DMS53 (cell line): ENCODE data around the gene CLIC5.

Experiments used
- DNase-seq: peaks from one replicate; lab custom pipeline; 2025; lab: John Stamatoyannopoulos, UW

CLIC5 gene

DNA sequence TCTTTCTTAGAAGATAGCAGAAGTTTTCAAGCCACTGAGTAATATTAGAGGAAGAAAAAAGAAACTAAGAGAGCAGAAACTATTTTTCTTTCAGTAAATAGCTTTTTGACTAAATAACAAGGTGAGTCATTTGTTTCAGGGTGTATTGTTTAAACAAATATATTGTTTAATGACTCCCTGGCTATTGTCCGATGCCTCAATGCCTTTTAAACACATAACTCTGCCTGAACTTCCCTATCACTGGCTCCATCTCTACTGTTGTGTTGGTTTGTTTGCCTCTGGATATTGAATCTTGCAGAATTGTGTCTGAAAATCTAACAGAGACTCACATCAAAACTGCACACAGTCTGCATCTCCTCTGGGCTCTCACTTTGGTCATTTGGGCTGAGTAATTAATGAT is 19.6 kb upstream of the CLIC5 start:
- DNase-seq: peak; percentile 13

DNA sequence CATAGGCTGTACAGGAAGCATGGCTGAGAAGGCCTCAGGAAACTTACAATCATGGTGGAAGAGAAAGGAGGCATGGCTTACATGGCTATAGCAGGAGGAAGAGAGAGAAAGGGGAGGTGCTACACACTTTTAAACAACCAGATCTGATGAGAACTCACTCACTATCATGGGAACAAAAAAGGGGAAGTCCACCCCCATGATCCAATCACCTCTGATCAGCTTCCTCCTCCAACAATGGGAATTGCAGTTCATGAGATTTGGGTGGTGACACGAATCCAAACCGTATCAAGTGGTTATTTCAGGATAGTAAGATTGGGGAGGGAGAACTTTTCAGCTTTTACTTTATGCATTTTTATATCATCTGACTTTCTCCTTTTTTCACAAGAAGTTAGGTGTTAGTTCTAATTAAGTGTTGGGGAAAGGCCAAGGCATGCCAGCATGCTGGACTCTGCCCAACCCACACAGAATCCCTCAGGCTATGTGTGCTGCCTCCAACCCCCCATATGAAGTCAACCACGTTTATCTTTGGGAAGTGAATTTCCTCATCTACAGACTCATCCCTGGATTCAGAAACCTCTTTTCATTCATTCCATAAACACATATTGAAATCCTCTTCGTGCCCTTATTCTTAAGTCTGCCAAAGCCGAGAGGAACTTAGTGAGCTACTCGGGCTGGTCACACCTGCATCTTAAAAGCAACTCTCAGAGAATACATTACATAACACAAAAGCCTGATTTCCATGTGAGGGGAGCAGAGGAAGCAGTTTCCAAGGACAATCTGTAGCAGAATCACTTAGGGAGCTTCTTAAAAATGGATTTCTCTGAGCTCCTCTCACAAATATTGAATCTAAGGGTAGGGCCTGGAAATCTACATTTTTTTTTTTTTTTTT is 16.7 kb upstream of the CLIC5 start:
- DNase-seq: no peak

DNA sequence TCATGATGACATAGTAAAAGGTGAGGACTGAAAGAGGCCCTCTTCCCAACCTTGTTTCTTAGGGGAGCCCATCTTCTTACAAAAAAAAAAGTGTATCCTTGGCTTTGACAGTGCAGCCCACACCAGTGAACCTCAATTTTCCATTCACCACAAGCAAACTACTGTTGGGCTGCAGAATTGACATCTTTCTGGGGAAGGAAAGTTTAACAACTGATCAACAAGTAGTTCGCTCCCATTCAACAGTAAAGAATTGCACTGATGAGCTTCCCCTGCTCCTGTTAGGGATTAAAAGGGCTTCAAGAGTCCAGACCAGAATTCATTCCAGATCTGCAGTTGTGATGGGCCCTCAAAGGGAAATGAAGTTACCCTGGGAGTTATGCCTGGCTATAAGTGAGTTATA is 13.9 kb upstream of the CLIC5 start:
- no peak for DNase-seq

DNA sequence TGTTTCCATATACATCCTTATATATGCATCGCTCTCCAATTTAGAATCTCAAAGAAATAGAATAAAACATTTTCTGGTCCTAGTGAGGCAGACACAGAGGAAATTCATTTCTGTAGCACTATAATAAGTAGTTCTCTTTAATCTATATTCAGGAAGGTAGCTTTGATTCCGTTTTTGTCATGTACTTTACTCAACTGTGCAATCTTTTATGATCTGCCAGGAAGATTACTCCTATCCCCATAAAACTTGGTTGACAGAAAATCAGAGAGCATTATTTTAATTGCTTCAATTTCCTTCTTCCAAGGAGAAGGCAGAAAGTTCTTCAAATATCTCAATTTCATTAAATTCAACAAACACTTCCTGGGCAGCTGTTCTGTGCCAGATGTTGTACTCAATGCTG is 10.6 kb upstream of the CLIC5 start:
- no peak for DNase-seq

DNA sequence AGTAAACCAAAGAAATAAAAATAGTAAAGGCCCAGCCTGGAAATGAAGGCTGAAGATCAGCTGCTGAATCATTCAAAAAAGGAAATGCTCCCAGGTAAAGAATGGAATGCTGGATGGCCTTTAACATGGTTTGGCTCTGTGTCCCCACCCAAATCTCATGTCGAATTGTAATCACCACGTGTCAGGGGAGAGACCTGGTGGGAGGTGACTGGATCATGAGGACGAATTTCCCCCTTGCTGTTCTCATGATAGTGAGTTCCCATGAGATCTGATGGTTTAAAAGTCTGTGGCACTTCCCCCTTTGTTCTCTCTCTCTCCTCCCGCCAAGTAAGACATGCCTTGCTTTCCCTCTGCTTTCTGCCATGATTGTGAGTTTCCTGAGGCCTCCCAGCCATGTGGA is 9.9 kb upstream of the CLIC5 start:
- DNase-seq: no peak

DNA sequence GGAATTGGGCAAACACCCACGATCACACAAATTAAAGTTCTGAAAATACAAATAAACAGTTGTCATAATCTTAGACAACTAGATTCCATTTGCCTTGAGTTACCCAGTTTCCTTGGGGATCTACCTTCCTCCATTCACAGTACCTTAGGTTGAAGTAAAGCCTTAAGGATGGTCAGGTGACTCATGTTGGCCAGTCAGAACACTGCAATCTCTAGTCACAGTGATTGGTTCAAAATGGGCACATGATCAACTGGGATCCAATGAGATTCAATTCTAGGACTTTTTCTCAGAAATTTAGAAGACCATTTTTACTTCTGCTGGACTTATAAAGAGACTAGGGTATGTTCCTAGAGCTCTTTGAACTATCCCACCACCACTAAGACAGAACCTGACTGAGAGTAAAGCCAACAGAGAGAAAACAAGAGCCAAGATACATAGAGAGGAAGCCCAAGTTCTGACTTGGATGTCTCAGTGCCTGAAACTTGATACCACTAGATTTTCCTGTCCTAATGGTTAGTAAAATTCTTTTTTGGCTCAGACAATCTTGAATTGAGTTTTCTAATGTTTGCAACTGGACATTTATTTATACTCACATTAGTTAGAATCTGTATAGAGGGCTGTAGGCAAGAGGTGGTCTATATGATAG is 8.6 kb upstream of the CLIC5 start:
- no peak for DNase-seq

DNA sequence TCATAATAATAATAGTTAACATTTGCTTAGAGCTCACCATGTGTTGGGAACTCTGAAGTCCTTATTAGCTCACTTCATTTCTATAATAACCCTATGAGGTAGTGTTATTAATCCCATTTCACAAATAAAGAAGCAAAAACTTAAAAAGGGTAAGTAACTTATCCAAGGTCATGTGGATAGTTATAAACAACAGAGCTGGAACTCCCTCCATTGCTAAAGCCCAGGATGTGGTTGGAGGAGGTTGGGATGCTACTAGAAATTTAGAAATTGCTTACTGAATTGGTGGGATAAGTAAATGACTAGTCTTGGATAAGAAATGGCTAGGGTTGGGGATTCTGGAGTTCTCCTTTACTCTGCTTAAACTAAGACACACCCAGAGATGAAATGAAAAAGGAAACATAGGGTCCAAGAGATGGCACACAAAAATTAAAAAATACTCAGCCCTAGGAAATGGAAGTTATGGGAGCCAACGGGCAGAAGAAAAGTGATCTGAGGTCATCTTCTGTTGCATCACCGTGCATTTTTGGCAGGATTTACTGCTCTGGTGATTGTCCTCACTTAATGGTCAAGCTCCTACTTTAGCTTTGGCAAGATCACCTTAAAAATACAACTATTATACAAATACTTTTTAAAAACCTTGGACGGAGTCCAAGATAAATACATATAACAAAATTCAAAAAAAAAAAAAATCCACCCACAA is 7.7 kb upstream of the CLIC5 start:
- DNase-seq: no peak

DNA sequence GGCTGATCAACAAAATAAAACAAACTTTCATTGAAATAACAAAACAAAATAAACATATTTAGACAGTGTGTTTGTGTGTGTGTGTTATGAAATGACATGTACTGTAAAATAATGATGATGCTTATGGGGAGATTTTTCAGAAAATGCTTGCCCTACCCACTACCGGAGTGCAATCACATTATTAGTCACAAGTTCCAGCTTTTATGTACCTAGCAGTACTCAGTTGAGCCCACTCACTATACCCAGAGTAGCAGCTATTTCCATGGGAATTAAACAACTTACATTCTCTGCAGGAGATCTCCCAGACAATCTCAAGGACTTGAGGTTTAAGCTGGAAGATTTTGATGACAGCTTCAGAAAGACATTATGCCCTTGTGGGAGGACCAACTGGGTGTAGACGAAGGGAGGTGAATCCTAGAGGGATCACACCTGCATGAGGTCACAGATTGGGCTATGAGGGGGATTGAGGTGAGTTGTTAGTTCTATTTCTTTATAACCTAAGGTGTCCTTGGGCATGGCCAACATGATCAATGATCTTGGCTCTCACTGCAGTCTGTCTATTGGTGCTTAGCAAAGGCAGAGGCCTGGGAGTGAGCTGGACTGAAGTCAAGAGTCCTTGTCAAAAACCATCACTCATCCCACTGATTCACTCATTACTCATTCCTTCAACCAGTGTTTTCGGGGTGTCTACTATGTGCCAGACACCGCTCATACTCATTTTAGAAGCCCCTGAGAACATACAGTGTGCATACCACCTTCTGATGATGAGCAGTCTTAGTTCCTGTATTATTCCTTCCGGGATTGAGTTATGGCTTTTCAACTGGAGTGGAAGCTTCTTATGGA is 6.7 kb upstream of the CLIC5 start:
- no peak for DNase-seq

DNA sequence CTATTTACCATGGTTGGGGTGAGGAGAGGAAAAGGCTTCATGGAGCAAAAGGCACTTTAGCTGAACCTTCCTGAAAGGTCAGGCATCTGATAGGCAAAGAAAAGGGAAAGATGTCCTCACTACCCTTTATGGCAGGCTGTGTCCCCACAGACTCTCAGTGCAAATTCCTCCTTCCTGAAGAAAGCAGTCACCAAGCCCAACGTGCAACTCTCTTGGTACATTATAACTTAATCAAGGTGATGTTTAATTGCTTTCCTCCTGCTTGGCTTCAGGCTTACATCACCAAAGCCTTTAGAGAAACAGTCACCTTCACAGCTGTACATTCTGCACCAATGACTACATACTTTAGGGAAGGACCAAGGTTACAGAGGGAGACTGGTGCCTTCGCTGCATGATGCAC is 2.1 kb upstream of the CLIC5 start:
- DNase-seq: no peak

DNA sequence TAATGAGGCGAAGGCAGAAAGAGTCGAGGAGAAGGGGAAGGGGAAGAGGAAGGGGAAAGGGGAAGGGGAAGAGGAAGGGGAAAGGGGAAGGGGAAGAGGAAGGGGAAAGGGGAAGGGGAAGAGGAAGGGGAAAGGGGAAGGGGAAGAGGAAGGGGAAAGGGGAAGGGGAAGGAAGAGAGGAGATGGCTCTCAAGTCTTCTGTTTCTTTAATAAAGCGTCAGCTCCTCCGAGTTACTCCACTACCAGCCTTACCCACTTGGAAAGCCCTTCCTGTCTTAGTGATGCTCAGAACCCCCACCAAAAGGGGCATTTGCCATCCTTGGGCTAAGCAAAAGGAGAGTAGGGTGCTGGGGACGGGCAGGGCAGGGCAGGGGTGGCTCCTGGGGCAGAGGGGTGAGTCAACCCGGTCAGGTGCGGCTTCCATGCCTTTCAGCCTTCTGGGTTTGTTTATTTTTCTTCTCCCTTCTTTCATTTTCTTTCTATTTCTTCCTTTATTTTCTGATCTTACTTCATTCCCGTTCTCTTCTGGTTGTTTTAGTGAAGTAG is 476 bp upstream of the CLIC5 start:
- no peak for DNase-seq

DNA sequence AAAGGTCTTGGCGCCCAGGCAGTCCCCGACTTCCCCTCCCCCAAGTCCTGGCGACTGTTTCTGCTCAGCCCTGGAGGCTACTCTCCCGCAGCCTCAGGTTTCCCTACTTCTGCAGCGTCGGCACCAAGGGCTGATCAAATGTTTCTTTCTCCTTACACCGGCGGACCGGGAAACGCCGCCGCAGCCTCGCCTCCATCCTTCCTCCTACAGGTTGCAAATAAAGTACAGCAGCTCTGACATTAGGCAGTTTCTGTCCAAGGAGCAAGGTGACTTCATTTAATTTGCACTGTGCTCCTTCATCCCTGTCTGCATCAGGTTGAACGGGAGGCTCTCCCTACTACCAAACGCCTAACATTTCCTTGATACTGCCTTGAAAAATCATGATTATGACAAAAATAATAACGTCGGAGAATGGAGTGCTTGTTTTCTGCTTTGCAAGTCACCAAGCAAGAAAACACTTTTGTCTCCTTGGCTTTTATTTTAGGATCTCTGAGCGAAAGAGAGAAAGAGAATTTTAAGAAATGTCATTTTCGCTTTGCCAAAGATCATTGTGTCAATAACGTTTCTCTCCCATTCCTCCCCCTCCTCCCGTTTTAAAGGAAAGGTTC is 1.0 kb downstream of the CLIC5 start:
- no peak for DNase-seq

DNA sequence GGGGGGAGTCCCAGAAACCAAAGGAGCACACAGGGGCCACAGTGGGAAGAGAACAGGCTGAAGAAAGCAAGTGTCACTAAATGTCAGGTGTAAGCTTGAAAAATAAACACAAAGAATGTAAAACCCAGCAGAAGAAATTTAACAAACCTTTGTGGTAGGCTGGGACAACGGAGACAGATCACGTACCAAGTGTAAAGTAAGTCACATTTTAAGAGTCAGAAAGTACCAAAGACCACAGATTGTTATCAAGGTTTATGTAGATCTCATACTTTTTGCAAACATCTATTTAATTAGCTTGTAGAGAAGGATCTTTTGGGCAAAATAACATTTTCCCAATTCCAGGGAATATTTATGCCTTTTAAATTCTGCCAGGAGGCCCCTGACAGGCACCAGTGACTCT is 1.6 kb downstream of the CLIC5 start:
- no peak for DNase-seq

DNA sequence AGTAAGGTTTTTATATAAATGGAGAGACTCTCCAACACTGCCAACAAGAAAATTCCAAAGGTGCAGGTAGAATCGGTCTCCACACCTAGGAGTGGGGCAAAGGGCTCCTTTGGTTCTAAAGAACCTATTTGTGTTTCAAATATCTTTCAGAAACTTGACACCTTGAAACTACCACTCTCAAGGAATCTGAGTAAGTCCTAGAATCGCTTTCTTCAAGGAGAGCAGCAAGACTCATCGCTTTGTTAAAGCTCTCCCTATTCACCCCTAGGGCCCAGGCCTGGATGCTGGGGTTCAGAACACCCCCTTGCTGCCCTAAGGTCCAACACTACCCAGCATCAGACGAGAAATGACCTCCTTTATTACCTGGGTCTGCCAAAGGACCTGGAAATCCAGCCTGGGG is 2.0 kb downstream of the CLIC5 start:
- no peak for DNase-seq

DNA sequence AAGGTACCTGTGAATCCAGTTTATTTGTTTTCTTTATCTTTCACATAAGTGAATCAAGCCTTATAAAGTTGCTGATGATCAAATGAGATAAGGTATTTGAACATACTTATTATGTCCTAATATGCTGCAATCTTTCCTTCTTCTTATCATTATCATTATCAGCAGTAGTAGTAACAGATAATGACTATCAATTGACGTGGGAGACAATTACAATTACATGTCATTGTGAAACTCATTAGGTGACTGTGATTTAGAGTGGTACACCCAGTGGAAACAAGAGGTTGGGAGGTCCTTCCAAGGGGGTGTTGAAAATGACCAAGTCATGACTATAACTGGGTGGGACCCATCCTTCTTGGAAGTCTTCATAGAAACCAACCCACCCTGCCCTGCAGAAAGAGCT is 2.8 kb downstream of the CLIC5 start:
- DNase-seq: no peak

DNA sequence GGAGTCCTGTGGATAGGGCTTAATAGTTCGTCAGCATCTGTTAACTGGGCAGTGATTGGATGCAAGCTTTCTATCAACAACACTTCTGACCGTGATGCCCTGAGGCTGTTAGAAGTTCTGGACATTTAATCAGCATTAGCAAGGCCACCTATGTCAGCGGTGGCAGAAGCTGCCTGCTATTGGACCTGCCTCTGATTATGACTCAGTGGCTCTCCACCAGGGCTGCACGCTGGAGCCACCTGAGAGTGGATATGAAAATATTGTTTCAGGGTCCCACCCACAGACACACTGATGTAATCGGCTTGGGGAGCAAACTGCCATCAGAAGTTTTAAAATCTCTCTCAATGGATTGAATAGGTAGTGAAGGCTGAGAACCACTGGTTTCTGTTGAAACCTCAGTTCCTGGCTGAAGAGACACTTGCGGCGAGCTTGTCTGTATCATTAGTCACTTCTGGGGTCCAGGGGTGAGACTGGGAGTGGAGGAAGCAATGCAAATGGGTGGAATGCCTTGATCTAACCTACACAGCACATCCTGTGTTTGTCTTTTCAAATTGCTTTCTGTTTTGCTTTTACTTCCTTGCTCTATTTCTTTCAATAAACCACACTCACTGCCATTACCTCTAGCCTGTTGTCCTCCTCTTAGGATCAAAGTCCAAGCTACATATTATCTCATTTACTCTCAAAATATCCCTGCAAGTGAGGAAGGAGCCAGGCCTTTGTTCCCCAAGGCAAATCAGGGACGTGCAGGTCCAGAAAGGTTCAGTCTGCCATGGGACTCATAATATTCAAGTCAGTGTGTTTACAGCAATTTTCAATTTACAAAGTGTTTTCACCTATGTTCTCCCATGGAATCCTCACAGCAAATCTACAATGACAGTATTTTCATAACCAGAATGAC is 4.2 kb downstream of the CLIC5 start:
- DNase-seq: peak; percentile 37

DNA sequence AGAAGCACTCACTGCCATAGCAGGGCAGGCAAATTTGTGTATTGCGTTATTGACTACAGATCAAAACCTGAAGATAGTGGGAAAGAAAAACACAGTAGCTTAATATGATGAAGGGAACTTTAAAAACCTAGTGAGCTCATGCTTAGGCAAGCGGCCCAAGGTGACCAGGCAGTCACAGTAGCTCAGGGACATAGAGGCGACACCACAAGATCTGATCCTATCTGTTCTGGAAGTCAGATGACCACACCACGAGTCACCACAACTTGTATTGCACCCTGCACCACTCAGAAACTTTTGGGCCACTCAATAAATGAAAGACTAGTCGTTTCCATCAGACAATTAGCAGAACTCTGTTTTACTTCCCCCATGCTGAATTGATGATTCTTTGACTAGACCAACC is 4.9 kb downstream of the CLIC5 start:
- DNase-seq: no peak

DNA sequence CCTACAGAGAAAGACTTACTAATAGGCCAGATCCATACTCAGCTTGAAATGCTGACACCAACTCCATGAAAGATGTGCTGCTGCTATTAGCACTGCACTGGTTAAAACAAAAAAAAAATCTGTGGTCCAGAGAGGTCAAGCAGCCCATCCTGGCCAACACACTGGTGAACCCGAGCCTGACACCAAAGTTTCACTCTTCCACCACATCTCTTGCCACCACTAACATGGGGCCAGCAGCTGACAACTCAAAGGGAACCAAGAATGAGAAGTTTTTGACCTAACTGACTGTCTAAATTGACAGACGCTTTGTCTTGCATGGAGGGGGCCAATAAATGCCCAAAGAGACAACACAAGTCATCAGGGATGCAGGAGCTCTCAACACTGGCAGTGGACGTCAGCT is 5.4 kb downstream of the CLIC5 start:
- DNase-seq: no peak

DNA sequence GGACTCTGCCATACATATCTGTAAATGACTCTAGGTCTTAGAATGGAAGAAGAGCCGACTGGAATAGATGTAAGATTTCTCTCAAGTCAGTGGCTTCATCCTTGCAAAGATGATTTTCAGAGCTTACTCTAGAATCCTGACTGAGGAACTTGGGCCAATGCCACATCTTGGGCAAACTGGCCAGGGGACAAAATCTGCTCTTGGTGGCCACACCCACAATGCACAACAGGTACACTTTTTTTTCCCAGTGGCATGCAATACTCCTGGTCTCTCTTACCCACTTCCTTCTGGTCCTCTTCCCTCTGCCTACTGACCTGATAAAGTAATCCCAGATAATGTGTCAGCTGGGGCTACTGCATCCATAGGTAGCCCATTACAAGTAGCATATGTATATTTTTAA is 13.4 kb downstream of the CLIC5 start:
- no peak for DNase-seq

DNA sequence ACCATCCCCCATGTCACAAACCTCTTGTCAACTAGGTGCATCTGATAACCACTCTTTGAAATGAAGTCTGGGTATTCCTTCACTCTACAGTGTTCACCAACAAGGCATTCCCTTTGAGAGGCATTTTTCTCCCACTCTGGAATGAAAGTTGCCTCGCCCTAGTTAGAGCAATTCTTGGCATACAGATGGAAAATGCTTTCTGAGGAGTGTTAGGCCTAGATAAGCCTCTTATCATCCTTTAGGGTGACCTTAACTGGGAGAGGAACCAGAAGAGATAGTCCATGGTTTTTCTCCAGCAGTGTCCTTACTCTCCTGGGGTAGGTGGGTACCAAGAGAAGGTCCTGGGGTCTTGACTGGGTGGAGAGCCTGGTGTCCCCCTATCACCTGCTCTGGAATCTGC is 14.8 kb downstream of the CLIC5 start:
- DNase-seq: no peak

DNA sequence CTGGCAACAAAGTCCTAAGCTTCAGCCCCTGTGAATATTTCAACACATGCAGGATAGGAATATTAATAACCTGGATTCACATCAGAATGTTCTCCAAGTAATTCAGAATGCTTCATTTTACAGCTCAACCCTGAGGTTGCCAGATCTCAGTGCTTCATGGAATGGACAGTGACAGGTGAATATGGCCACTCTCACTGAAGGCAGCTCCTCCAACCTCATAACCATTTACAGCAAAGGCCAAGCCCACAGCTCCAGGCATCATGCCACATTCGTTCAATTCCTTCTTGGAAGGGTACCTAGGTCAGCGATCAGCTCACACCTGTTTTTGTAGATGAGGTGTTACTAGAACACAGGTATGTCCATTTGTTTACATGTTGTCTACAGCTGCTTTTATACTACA is 17.1 kb downstream of the CLIC5 start:
- no peak for DNase-seq
